ENCODE data around the gene PLCB1. TPM values are rescaled to one million over a fixed set of nuclear protein-coding genes. Genes with fewer than 3 reads are reported as not detected.

Gene PLCB1
- total RNA-seq, 4 donors from 2014 or later, result 72.9 to 115 (median 76.3) TPM

DNA sequence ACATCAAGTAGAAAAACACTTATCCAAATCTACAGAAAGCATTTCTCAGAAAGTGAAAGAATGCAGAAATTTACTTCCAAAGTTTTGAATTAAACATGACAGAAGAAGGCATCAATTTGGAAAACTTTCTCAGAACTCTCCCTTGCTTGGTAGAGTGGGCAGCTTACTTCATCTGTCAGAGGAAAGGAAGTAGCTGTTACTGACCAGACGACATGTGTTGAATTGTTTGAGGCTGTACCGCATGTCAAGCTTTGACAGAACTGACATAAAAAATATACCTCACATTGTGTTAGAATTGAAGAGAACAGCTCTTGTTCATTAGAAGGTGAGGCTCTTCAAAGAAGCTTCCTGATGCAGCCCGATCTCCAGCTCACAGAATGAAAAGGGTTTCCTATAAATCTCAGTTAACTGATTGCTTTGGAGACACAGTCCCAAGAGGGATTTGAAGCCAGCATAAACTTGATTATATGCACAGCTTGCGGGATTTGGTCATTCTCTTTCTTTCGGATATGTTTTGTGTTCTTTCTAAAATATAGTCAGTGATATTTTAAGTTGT lies 190.7 kb downstream of the PLCB1 start:
- Histone ChIP-seq H3K9me3 (no peaks in the 10 kb centered on the region), H3K27me3 (no peaks in the 10 kb centered on the region), H3K36me3 (no peaks in the 10 kb centered on the region), H3K4me1 (peaks cover 0 to 64% (median 44%) of the 10 kb centered on the region in 4 donors), H3K27ac (replicated peaks in 1 of 4) (no peak overlapping the region), H3K4me3 (no peak overlapping the region)
- TF ChIP-seq EP300 (IDR thresholded peaks at IDR 0.05) (no peak), POLR2A (IDR thresholded peaks at IDR 0.05; ENCODE audit: low read depth) (no peak)
- TF ChIP-seq, protein P1, sequence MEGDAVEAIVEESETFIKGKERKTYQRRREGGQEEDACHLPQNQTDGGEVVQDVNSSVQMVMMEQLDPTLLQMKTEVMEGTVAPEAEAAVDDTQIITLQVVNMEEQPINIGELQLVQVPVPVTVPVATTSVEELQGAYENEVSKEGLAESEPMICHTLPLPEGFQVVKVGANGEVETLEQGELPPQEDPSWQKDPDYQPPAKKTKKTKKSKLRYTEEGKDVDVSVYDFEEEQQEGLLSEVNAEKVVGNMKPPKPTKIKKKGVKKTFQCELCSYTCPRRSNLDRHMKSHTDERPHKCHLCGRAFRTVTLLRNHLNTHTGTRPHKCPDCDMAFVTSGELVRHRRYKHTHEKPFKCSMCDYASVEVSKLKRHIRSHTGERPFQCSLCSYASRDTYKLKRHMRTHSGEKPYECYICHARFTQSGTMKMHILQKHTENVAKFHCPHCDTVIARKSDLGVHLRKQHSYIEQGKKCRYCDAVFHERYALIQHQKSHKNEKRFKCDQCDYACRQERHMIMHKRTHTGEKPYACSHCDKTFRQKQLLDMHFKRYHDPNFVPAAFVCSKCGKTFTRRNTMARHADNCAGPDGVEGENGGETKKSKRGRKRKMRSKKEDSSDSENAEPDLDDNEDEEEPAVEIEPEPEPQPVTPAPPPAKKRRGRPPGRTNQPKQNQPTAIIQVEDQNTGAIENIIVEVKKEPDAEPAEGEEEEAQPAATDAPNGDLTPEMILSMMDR (IDR thresholded peaks at IDR 0.05), result no peak
- intact Hi-C loops (cut with DNase I), result no loop called here
- 75% methylated on average over 5 of the region's 5 CpGs for WGBS
- DNase-seq (ENCODE audit: extremely low spot score), result no peak

GRCh38 chr20:8326191-8326590 lies 194.1 kb downstream of the PLCB1 start:
- no peaks in the 10 kb centered on the region for H3K27me3 ChIP-seq
- TF ChIP-seq EP300 (IDR thresholded peaks at IDR 0.05) (no peak), POLR2AphosphoS5 (IDR thresholded peaks at IDR 0.05) (no peak), POLR2A (IDR thresholded peaks at IDR 0.05; ENCODE audit: low read depth) (no peak)
- TF ChIP-seq, protein P1 (IDR thresholded peaks at IDR 0.05), result no peak
- no peaks in the 10 kb centered on the region for H3K36me3 ChIP-seq
- DNase-seq (ENCODE audit: extremely low spot score), result no peak
- WGBS, result 82% methylated on average over 3 of the region's 3 CpGs
- intact Hi-C loops (cut with DNase I), result no loop called here
- H3K9me3 ChIP-seq, result no peaks in the 10 kb centered on the region
- peaks cover 0 to 63% (median 37%) of the 10 kb centered on the region in 4 donors for H3K4me1 ChIP-seq
- H3K4me3 ChIP-seq, result no peak overlapping the region
- peak overlapping the region in 1 of 4 donors; percentile 22 for H3K27ac ChIP-seq (replicated peaks in 1 of 4)

GRCh38 chr20:8326899-8327298 lies 194.8 kb downstream of the PLCB1 start:
- no peak for DNase-seq (ENCODE audit: extremely low spot score)
- TF ChIP-seq, protein P1 (IDR thresholded peaks at IDR 0.05), result no peak
- TF ChIP-seq EP300 (IDR thresholded peaks at IDR 0.05), result no peak
- TF ChIP-seq POLR2A (IDR thresholded peaks at IDR 0.05; ENCODE audit: low read depth), result no peak
- no peak for TF ChIP-seq POLR2AphosphoS5 (IDR thresholded peaks at IDR 0.05)
- WGBS, result 98% methylated on average over 5 of the region's 5 CpGs
- Histone ChIP-seq H3K4me3 (no peak overlapping the region), H3K9me3 (no peaks in the 10 kb centered on the region), H3K27ac (replicated peaks in 1 of 4) (no peak overlapping the region), H3K4me1 (peaks cover 0 to 63% (median 43%) of the 10 kb centered on the region in 4 donors), H3K36me3 (no peaks in the 10 kb centered on the region), H3K27me3 (no peaks in the 10 kb centered on the region)
- intact Hi-C loops (cut with DNase I), result no loop called here

DNA sequence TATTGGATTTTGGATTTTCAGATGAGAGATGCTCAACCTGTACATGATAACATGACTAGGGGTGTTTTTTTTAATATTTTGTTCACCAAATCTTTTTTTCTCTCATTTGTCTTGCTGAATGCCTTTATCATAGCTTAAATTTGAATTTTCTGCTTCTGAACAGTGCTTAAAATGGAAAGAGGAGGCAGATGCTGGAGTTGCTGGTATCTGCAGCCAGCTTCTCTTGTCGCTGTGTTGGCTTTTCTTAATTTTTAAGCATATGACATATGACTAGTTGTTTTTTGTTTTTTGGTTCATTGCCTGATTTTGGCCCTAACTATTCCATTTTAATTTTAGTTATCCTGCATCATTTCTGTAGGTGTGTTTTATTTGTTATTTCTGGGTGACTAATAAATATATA lies 196.1 kb downstream of the PLCB1 start:
- 79% methylated on average over 1 of the region's 1 CpG for WGBS
- intact Hi-C loops (cut with DNase I), result no loop called here
- H3K27ac ChIP-seq (replicated peaks in 1 of 4), result no peak overlapping the region
- no peaks in the 10 kb centered on the region for H3K36me3 ChIP-seq
- DNase-seq (ENCODE audit: extremely low spot score), result no peak
- no peak overlapping the region for H3K4me3 ChIP-seq
- peaks cover 0 to 63% (median 41%) of the 10 kb centered on the region in 4 donors for H3K4me1 ChIP-seq
- no peak for TF ChIP-seq POLR2A (IDR thresholded peaks at IDR 0.05; ENCODE audit: low read depth)
- no peak for TF ChIP-seq POLR2AphosphoS5 (IDR thresholded peaks at IDR 0.05)
- TF ChIP-seq EP300 (IDR thresholded peaks at IDR 0.05), result no peak
- TF ChIP-seq, protein P1 (IDR thresholded peaks at IDR 0.05), result no peak
- no peaks in the 10 kb centered on the region for H3K27me3 ChIP-seq
- H3K9me3 ChIP-seq, result no peaks in the 10 kb centered on the region

DNA sequence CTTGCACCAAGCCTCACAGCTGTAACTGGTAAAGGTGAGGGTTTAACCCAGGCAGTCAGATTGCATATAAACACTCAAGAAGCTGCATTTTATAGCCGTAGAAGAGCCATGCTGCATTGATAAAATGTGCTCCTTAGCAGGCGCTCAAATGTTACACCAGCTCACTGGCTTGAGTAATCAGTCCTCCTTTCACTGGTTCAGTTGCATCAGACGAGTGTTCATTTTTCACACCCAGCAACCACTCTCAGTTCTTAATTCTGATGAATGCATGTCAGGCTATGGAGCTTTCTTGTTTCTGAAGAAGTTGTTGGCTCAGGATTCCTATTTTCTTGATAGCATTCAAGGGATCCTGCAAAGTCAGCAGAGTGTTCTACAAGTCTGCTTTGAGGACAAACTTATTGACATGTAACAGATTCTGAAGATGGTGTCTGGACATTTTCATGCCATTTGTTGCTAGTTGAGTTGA lies 198.3 kb downstream of the PLCB1 start:
- 62% methylated on average over 3 of the region's 3 CpGs for WGBS
- Histone ChIP-seq H3K9me3 (no peaks in the 10 kb centered on the region), H3K27ac (replicated peaks in 1 of 4) (no peak overlapping the region), H3K36me3 (no peaks in the 10 kb centered on the region), H3K27me3 (no peaks in the 10 kb centered on the region), H3K4me1 (peaks cover 0 to 54% (median 32%) of the 10 kb centered on the region in 4 donors), H3K4me3 (no peak overlapping the region)
- intact Hi-C loops (cut with DNase I), result no loop called here
- TF ChIP-seq POLR2AphosphoS5 (IDR thresholded peaks at IDR 0.05) (no peak), EP300 (IDR thresholded peaks at IDR 0.05) (no peak), POLR2A (IDR thresholded peaks at IDR 0.05; ENCODE audit: low read depth) (no peak)
- TF ChIP-seq, protein P1 (IDR thresholded peaks at IDR 0.05), result no peak
- DNase-seq (ENCODE audit: extremely low spot score), result no peak

Measured in esophagus muscularis mucosa (tissue), 4 donors.